WERI-Rb-1 (cell line): ENCODE data around the gene FOSL2.

Experiments used
- DNase-seq: peaks from one replicate; pipeline ENCODE4 v3.0.0-alpha.2; 2020
- H3K27ac ChIP-seq: fragments of 250-450 bp; sonication (Bioruptor Pico); 2 replicates; pipeline ENCODE4 v1.5.1; 2020; ENCODE audit warnings: mild to moderate bottlenecking, moderate library complexity
- H3K27me3 ChIP-seq: fragments of 250-450 bp; sonication (Bioruptor Pico); 2 replicates; pipeline ENCODE4 v1.5.1; 2021; ENCODE audit warnings: mild to moderate bottlenecking, low read depth, moderate library complexity; ENCODE audit not compliant: insufficient read depth, severe bottlenecking
- H3K36me3 ChIP-seq: fragments of 250-450 bp; sonication (Bioruptor Pico); 2 replicates; pipeline ENCODE4 v1.5.1; 2020; ENCODE audit warnings: mild to moderate bottlenecking, moderate library complexity
- H3K4me3 ChIP-seq: 2 replicates; pipeline ENCODE4 v1.5.1; 2011; ENCODE audit warnings: low read depth, mild to moderate bottlenecking, control low read depth, low read length
- H3K9me3 ChIP-seq: fragments of 250-450 bp; sonication (Bioruptor Pico); 2 replicates; pipeline ENCODE4 v1.5.1; 2021; ENCODE audit warnings: mild to moderate bottlenecking, moderate library complexity; ENCODE audit not compliant: severe bottlenecking
- TF ChIP-seq, protein P1 (sequence below): IDR thresholded peaks from 2 replicates; pipeline ENCODE4 v1.5.1; 2011; ENCODE audit warnings: low read depth, mild to moderate bottlenecking, control low read depth, inconsistent platforms, low read length

The FOSL2 gene

DNA sequence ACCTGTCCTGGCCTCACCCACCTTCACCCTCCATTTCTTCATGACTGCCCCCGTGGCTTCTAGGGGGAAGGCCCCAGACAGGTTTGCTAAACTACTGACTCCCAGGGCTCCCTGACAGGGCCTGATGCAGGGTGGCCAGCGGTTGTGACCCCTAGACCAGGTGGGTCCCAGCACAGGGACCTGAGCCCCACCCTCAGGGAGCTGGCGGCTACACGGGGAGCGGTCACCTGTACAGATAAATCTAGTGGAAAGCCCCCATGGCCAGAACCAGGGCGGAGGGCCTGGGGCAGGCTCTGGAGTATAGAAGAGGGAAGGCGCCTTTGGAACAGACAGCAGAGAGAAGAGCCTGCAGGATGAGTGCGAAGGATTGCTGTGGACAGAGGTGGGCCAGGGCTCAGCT, 60.7 kb downstream of the FOSL2 start:
- TF ChIP-seq, protein P1, sequence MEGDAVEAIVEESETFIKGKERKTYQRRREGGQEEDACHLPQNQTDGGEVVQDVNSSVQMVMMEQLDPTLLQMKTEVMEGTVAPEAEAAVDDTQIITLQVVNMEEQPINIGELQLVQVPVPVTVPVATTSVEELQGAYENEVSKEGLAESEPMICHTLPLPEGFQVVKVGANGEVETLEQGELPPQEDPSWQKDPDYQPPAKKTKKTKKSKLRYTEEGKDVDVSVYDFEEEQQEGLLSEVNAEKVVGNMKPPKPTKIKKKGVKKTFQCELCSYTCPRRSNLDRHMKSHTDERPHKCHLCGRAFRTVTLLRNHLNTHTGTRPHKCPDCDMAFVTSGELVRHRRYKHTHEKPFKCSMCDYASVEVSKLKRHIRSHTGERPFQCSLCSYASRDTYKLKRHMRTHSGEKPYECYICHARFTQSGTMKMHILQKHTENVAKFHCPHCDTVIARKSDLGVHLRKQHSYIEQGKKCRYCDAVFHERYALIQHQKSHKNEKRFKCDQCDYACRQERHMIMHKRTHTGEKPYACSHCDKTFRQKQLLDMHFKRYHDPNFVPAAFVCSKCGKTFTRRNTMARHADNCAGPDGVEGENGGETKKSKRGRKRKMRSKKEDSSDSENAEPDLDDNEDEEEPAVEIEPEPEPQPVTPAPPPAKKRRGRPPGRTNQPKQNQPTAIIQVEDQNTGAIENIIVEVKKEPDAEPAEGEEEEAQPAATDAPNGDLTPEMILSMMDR: no peak
- no peak for DNase-seq
- Histone ChIP-seq H3K27me3 (no peaks in the 10 kb centered on the region), H3K27ac (no peak overlapping the region), H3K4me3 (no peak overlapping the region), H3K9me3 (no peaks in the 10 kb centered on the region), H3K36me3 (no peaks in the 10 kb centered on the region)

DNA sequence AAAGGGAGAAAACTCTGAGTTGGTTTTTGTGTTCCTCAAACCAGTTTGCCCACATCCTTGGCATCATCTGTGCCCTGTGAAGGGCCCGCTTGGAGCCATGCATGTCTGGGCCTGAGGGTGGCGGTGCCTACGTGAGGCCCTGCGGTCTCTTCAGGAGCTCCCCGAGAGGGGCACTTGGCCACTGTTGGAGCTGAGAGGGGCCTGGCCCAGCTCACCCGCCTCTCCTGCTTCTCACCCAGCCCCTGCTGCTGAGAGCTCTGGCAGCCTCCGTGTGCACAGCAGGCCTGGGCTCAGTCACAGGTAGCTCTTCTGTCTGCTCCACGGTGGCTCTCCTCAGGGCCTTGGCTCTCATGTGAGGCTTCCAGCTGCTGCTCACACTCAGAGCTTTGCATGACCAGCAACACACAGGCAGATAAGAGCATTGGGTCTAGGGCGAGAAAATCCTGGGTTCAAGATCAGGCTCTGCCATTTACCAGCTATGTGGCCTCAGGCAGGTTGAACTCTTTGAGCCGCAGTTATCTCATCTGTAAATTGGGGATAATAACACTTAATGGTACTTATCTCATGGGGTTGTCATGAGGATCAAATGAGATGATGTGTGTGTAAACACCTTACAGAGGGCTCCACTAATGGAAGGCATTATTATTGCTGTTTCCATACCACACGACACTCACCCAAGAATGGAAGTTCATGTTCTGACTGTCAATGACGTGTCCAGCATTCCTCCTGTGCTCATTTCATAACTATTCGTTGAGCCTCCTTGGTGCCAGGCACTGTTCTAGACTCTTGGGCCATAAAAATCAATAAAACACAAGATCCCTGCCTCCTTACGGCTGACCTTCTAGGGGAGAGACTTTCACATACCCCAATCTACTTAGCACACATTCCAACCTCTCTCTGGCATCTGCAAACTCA, 61.6 kb downstream of the FOSL2 start:
- H3K9me3 ChIP-seq: no peaks in the 10 kb centered on the region
- H3K27ac ChIP-seq: no peak overlapping the region

DNA sequence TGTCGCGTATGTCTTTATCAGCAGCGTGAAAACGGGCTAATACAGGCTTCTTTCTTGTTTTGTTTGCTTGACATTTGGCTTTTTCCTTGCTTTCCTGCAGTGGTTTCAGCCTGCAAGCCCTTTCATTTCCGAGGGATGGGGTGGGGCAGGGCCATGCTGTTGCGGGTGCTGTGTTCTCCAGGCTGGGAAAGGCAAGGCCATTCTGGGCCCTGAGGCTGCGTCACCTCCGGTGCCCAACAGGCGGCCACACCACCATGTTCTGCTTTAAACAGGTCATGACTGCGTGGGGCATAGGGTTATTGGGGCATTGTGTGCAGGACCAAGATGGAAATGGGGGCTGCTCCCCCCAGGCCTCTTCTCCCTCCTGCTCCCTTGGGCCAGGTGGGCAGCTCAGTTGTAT, 64.6 kb downstream of the FOSL2 start:
- Histone ChIP-seq H3K36me3 (no peaks in the 10 kb centered on the region), H3K27me3 (no peaks in the 10 kb centered on the region), H3K27ac (no peak overlapping the region), H3K4me3 (no peak overlapping the region), H3K9me3 (no peaks in the 10 kb centered on the region)
- no peak for DNase-seq
- TF ChIP-seq, protein P1: 0 out of 2 replicates have a peak, but pooled peaks have one; percentile 23

More for the DNA sequence above, 61.6 kb downstream of the FOSL2 start:
- no peak for DNase-seq
- Histone ChIP-seq H3K27me3 (no peaks in the 10 kb centered on the region), H3K4me3 (no peak overlapping the region), H3K36me3 (no peaks in the 10 kb centered on the region)
- TF ChIP-seq, protein P1: no peak

DNA sequence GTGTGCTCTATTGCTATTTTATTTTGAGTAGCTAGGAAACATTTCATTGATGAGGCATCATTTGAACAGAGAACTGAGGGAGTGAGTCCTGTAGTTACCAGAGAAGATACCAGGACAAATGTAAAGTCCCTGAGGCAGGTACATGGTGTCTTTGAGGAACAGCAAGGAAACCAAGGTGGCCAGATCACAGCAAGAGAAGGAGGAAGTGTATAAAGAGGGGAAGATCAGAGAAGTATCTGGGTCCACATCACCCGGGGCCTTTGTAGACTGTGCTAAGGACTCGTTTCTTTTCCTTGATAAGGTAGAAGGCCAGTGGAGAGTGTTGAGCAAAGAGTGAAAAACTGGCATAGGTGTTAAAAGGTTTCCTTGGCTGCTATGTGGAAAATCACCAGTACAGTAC, 68.4 kb downstream of the FOSL2 start:
- H3K27me3 ChIP-seq: no peaks in the 10 kb centered on the region
- no peak for DNase-seq
- H3K9me3 ChIP-seq: peaks cover 2% of the 10 kb centered on the region
- TF ChIP-seq, protein P1: no peak
- H3K27ac ChIP-seq: no peak overlapping the region
- H3K4me3 ChIP-seq: no peak overlapping the region
- no peaks in the 10 kb centered on the region for H3K36me3 ChIP-seq

DNA sequence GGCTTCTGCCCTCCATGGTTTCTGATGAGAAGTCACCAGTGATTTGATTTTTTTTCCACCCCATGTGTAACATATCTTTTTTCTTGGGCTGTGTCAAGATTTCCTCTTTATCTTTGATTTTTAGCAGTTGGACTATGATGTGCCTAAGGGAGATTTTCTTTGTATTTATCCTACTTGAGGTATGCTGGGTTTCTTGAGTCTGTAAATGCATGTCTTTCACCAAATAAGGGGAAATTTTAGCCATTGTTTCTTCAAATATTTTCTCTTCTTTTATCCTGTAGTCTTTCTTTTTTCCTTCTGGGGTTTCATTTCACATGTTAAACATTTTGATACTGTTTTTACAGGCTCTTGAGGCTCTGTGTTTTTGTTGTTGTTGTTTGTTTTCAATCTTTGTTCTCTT, 69.5 kb downstream of the FOSL2 start:
- H3K36me3 ChIP-seq: no peaks in the 10 kb centered on the region
- H3K27ac ChIP-seq: no peak overlapping the region
- H3K9me3 ChIP-seq: peaks cover 2% of the 10 kb centered on the region
- no peaks in the 10 kb centered on the region for H3K27me3 ChIP-seq
- DNase-seq: no peak
- TF ChIP-seq, protein P1: no peak
- H3K4me3 ChIP-seq: no peak overlapping the region
